AG04449 (cell line): ENCODE measurements around the gene ATP10B.

Source experiments
- CTCF ChIA-PET: fragments of 350-600 bp; formaldehyde crosslinking; extraction: SDS; loops from one replicate; lab custom pipeline; 2021; ENCODE audit warnings: antibody characterized with exemption; lab: Yijun Ruan, JAX
- POLR2A ChIA-PET: fragments of 400-600, 350-600 bp; formaldehyde crosslinking; extraction: SDS; loops from one replicate; lab custom pipeline; 2020; ENCODE audit warnings: antibody characterized with exemption, inconsistent platforms; lab: Yijun Ruan, JAX
- DNase-seq: peaks from one replicate; pipeline ENCODE4 v3.0.0-alpha.2; 2010; ENCODE audit warnings: low read depth, low spot score
- H3K4me3 ChIP-seq: 2 replicates; pipeline ENCODE4 v1.5.1; 2011; ENCODE audit warnings: low read depth, mild to moderate bottlenecking, control low read depth, low read length
- TF ChIP-seq, protein P1 (sequence below): IDR thresholded peaks from one replicate; pipeline ENCODE4 v1.5.1; 2011; ENCODE audit warnings: mild to moderate bottlenecking, moderate library complexity, low read length, control low read depth, inconsistent platforms; ENCODE audit not compliant: insufficient read depth; ENCODE audit errors: missing control alignments

Gene ATP10B

DNA sequence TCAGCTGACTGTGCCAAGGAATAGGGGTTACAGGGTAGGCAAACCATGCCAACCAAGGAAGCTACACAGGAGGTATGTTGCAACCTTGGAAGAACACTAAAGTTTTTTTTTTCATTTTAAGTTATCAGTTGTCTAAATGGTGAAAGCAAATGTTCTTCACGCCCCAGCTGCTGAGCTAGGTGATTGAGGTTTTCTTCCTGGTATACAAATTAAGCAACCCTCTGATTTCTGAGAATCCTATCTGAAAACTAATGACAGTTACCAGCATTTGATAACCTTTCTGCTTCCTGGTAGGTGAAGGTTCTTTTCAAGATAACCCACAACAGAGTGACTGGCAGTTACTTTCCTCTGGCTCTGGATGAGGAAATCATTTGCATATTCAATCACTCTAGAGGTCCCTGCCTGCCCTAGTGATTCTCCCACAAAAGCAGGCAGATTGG, 194.9 kb downstream of the ATP10B start:
- ChIA-PET CTCF (no interaction called here), POLR2A (no interaction called here)
- no peak overlapping the region for H3K4me3 ChIP-seq
- DNase-seq, result no peak
- TF ChIP-seq, protein P1, sequence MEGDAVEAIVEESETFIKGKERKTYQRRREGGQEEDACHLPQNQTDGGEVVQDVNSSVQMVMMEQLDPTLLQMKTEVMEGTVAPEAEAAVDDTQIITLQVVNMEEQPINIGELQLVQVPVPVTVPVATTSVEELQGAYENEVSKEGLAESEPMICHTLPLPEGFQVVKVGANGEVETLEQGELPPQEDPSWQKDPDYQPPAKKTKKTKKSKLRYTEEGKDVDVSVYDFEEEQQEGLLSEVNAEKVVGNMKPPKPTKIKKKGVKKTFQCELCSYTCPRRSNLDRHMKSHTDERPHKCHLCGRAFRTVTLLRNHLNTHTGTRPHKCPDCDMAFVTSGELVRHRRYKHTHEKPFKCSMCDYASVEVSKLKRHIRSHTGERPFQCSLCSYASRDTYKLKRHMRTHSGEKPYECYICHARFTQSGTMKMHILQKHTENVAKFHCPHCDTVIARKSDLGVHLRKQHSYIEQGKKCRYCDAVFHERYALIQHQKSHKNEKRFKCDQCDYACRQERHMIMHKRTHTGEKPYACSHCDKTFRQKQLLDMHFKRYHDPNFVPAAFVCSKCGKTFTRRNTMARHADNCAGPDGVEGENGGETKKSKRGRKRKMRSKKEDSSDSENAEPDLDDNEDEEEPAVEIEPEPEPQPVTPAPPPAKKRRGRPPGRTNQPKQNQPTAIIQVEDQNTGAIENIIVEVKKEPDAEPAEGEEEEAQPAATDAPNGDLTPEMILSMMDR, result no peak

DNA sequence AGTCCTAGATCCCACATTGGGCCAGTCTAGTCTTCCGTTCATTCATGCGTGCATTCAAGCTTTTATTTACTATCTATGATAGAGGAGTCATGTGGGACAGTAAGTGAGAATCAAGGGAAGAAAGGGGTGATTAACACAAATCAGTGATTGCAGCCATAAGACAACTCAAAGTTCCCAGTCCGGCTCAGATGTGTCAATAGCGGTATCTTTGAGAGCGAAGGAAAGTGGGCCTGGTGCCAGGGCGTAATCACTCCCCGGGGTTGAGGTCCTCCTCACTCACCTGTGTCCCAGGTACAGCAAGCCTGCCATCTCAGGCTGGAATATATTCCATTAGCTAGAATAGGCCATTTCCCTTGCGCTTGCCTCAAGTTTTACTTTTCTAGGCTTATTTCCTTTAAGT, 196.3 kb downstream of the ATP10B start:
- POLR2A ChIA-PET, result no interaction called here
- CTCF ChIA-PET, result no interaction called here
- no peak for DNase-seq
- H3K4me3 ChIP-seq, result no peak overlapping the region
- TF ChIP-seq, protein P1, result no peak

DNA sequence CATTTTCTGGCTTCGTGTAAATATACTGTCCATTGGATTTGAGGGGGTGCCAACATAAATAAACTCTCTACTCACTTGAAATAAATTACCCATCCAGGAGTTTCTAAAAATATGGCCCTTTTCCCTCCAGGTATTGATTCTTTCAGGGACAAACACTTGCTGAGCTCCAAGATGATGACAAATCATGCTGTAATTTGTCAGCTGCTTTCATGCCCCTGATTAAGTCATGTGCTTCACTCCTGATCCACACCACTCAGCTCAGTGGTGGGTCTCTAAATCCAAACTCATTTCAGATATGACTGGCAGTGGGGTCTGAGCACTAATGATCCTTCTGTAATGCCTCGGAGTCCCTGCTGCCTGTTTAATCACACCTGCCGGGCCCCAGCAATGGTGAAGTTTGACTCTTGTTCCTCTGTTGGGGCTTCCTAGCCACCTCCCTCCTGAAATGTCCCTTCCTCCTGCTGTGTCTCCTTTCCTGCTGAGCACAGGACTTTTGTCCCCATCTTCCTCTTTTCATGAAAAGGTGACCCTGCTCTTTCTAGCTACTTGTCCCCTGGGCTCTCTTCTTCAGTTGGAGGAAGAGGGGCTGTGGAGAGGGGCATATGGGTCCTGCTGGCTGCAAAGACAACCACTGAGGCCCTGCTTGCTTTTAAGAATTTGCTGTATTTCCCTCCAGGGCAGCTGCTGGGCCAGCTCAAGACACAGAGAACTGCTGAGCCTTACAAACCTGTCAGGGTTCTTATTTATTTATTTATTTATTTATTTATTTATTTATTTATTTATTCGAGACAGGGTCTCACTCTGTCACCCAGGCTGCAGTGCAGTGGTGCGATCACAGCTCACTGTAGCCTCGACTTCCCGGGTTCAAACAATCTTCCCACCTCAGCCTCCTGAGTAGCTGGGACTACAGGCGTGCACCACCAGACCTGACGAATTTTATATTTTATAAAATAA, 200.0 kb downstream of the ATP10B start:
- ChIA-PET POLR2A (no interaction called here), CTCF (no interaction called here)
- no peak overlapping the region for H3K4me3 ChIP-seq
- TF ChIP-seq, protein P1, result no peak
- DNase-seq, result no peak

DNA sequence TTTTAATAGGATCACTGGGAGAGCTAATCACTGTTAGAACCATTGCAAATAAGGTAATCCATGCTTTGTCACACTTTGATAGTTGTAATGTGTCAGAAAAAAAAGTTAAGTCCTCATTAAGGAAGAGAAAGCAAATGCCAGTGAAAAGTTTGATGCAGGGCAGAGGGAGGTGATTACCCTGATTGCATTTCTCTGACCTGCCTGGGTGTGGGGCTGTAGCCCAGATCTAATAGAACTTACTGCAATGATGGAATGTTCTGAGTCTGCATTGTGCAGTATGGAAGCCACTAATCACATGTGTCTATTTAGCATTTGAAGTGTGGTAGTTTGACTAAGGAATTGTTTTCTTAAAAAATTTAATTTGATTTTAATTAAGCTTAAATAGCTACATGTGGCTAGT, 202.7 kb downstream of the ATP10B start:
- no peak for DNase-seq
- ChIA-PET POLR2A (no interaction called here), CTCF (no interaction called here)
- TF ChIP-seq, protein P1, result no peak
- H3K4me3 ChIP-seq, result no peak overlapping the region

DNA sequence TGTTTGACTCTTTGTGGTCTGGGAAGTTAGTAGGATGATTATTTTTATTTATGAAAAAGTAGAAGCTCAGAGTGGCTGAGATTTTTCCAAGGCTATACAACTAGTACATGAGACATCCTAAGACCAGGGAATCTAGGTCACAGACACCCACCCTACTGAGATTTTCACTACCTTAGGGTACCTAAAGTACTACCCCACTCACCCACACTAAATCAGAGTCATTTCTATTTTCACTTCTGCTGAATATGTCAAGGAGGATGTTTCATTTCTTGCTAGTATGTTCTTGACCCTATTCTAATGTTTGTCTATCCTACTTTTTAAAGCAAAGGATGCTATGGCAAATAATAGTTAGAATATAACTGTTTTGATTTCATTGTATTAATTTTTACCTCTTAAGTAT, 206.0 kb downstream of the ATP10B start:
- ChIA-PET POLR2A (no interaction called here), CTCF (no interaction called here)
- TF ChIP-seq, protein P1, result no peak
- DNase-seq, result no peak
- H3K4me3 ChIP-seq, result no peak overlapping the region

DNA sequence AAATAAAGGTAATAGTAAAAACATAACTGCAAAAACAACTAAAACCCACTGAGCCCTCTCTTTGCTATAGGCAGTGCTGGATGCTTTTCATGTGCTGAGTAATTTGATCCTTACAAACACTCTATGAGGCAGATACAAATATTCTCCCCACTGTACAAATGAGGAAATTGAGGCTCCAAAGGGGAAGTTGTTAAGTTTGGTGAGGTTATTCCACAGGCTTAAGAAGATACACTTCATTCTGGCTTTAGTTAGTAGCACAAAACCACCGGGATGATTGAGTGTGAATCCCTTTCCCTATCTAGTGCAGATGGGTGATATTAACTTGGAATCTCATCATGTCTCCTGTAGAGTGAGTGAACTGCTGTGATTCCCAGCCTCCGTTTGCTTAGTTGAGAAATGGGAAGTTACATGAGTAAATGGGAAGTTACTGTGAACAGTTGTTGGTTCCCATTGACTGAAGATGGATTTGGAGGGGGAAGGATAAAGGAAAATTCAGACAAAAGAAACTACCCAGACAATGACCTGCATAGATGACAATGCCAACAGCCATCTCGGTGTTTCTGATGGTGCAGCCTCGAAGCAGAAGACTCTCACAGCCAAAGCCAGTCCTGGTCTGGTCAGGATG, 208.3 kb downstream of the ATP10B start:
- TF ChIP-seq, protein P1, result no peak
- ChIA-PET POLR2A (no interaction called here), CTCF (no interaction called here)
- H3K4me3 ChIP-seq, result no peak overlapping the region
- DNase-seq, result no peak
